HG02973 (cell line): Measurements from ENCODE around the gene PRLHR.

ENCODE experiments used
- ATAC-seq: cut with Tn5 transposase; IDR thresholded peaks from one replicate; pipeline ENCODE4 v1.9.1; 2021; ENCODE audit warnings: moderate library complexity; ENCODE audit not compliant: unreplicated experiment

The PRLHR gene

DNA sequence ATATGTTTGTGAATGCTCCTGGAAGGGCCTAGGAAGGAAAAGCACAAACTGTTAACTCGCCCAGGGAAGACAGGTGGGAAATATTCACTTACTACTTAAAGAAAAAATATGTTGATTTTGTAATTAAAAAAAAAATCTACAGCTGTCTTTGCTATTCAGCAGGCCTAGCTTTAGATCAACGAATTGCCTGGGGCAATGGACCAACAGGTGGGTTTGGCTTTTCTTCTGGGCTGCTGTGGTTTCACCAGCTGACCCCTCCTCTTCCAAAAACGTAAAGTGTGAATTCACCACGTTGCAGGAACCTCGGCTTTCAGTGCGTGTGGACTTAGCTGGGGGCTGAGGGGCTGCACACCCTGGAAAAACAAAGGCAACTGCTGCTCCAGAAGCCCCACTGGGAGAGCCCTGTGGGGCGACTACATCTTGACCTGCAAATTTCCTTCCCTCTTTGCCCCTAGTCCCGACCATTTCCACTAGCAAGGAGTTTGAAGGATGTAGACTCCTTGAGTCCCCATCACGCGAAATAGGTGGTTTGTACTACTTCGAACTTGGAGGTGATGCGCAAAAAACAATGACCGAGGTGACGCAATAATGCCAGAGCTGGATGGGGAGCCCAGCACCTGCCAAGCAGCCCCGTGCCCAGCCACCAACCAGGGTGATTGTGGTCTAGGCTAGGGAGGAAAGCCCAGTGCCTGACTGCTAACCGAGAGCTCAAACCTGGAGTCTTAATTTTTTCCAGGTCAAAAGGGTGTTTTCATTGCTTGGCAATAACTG, 7.4 kb downstream of the PRLHR start:
- no peak for ATAC-seq

DNA sequence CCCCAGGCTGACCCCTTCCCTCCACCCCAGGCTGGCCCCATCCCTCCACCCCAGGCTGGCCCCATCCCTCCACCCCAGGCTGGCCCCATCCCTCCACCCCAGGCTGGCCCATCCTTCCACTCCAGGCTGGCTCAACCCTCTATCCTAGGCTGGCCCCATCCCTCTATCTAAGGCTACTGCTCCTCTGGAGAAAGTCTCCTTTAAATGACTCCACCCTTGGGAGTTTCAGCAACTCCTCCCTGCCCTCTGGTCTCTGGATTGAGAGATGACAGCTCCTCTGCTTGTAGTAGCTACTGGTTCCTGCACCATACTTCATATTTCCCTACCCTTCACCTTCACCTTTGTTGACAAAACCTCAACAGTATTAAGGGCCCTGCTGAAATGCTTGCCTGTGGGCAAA, 8.5 kb downstream of the PRLHR start:
- ATAC-seq: no peak

DNA sequence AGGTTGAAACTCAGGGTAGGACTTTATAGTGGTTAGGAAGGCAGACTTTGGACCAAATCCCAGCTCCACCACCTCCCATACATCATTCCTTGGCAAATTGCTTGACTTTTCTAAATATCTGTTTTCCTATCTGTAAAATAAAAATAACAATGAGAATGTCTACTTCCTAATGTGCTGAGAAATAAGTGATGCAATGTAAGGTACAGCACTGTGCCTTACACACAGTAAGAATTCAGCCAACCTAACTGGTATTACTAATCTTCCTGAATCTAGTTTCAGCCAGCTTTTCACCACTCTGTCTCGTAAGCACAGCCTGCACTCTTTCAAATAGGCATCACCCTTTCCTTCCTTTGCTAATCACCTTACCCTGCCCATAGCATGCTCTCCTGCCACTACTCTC, 9.7 kb downstream of the PRLHR start:
- ATAC-seq: no peak

DNA sequence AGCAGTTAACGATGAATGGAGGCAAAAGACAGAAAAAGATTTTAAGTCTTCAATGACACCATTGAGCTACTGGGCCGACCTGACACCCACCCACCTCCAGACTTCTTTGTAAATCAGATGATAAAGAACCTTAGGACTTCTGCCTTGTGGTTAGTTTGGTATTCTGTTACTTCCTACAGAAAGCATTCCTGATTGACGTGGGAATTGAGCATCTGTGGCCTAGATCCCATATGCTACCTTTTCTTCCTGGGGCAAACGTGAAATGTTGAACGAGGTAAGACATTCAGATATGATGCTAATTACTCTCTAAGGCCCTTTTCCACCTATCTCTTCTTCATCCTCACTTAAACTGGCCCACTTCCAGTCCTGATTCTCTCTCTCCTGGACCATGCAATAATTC, 10.2 kb downstream of the PRLHR start:
- no peak for ATAC-seq

DNA sequence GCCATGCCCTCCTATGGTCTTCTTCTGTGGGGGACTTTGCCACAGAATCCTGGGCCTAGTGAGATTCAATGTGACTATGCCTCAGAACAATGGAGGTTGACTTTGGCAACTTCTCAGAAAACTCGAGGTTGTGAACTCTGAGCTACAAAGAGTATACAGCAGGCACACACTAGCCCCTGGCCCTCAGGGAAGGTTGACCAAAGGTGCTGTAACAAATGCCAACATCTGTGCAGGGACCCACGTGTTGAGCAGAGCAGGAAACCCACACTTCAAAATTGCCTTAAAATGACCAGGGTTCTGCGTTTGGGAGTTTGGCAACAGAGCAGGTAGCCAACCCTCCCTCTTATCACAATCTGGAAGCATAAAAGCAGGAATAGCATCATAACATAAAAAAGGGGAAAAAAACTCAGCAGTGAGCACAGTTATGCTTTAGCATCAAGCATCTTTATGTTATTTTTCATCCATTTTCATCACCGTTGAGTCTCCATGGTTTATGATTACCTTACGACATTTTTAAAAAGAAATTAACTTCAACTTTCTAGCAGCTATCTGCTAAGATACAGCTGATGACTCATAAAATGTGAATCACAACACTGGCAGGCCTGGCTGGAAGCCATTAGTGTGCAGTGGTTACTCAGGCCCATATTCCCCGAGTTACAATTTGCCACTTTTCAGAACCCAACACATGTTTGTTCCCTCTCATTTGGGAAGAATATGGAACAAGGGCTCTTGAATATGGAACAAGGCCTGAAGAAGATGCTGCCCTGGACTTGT, 11.1 kb downstream of the PRLHR start:
- ATAC-seq: no peak

DNA sequence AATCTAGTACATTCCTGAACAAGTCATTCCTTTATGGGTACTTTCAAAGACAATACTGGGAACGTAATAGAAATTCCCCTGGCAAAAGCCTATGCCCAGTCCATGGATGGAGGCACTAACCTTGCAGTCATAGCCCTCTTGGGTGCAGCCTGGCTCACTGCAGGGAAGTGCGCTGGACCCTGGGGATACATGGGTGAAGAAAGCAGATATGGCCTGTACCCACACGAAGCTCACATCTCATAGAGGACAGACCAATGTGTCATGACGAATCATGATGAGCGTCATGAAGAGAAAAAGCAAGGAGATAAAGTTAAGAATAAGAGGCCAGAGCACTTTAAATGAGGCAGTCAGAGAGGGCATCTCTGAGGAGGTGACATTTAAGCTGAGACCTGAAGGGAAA, 11.8 kb downstream of the PRLHR start:
- ATAC-seq: no peak

DNA sequence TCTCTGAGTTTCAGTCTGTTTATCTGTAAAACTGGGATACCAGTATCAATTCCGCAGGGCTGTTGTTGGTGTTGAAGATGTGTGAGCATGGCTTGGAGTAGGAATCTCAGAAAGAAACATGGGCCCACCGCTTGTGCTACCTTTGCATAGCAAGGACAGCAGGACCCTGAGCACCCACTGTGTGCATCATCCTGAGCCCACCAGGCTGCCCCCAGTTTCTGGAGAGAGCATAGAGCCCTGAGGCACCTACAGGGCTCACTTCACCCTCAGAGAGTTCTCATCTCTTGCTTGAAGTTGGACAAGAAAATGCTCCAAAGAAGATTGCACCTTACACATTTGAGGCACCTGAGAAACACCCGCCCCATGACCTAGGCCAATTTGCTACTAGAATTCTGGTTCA, 12.9 kb downstream of the PRLHR start:
- ATAC-seq: no peak

DNA sequence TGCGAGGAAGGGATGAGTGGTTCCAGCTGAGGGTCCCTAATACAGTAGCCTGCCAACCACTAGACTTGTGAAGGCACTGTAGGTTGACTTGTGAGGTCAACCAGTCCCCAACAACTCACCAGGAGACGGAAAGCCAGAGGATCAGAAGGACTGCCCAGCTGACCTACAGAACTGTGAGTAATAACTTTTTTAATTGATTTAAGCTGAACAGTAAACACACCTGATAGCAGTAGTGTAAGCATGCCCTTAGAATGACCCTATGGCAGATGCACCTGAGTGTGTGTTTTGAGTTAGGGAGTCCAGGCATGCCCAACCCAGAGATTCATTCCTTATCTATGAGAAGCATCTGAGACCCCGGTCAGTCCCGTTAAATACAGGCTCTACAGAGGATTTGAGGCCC, 14.1 kb downstream of the PRLHR start:
- ATAC-seq: no peak

DNA sequence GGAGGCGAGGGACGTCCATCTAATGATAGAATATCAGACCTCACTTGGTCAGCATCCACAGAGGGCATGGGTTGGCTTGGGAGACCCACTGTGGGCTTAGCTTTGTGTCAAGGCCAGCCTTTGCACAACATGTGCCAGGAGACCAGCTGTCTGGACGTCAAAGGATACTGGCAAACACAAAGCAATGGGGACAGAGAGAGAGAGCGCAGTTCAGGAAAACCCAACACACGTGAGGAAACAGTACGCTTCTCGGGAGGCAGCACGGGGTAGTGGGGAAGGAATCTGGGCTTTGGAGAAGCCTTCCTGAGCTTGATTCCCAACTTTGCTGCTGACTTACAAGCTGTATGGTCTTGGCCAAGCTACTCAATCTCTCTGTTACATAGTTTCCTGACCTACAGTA, 14.7 kb downstream of the PRLHR start:
- ATAC-seq: no peak

DNA sequence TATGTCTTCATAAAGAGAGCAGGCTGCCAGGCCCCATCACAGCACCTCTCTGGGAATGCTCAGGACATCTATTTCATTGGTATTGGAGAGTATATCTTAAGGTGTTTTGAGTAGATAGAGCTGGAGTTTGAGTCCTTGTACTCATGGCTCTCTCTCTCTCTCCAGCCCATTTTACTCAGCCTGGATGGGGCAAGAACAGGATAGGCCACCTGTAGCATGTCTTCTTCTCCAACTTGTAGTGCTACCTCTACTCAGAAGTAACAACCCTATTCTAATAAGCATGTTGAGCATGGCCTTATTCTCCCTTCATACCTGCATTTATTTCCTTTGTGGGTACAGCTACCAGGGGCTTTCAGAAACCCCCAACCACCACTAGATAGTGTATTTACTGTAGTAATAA, 21.9 kb downstream of the PRLHR start:
- ATAC-seq: no peak

DNA sequence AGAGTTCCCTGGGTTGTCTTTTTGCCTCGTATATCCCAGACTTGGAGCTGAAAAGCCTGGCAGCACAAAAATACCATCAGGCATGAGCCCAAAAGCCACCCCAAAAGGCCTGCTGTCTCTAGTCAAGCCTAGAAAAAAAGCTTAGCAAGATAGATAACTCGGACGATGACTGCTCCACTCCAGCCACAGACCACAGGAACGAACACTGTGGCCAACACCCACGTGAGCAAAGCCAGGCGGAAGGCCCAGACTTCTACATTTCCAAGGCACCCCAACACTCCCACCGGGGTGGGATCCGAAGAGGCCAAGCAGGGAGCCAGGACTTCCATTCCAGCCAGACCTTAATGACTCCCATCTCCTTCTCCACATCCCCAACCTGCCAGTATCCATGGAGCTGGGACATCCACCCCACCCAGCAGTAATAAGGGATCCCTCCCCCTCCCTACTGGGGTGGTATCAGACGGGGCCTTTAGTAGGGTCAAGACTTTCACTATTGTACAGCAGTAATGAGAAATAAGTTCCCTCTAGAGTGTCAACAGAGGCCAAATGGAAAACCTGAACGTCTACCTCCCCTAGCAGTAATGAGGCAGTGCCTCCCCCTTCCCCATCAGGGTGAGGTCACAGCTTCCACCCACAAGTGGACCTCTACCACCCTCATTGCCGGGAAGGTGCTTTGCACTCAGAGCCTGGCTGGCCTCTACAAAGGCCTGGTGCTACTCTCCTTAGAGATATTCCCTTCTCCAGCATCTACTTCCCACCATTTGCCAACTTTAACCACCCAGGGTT, 23.0 kb downstream of the PRLHR start:
- ATAC-seq: no peak

DNA sequence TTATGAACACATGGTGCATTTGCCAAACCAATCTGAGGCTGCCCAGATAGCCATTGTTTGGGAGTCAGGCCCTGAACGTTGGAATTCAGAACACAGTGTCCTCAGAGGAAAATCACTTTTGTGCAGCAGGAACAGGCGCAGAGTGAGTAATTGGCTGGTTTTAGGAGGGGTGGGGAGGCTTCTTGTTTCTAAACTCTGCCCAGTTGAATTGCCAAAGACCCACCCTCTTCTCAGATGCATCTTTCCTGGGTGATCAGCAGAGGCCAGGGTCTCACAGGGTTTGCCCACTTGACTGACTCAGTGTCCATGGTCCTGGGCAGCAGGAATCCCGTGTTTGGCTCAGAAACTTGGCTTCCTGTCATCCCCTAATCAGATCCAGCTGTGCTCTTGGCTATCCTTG, 24.3 kb downstream of the PRLHR start:
- ATAC-seq: no peak

DNA sequence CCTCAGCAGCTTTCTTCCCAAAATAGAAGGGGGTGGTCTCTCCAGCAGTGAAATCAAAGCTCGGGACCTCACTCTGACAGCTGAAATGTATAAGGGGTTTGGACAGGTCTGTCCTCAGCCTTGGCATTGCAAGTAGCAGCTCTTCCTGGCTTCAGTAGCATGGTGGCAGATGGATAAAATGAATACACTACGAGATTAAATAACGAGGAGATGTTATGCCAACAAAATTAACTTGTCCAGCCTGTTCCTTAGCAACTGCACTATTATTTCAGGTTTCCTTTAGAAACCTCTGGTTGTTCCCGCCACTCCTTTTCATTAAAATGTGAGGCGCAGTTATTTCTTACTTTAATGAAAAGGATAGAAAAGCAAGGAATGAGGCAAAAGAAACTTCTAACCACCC, 24.9 kb downstream of the PRLHR start:
- no peak for ATAC-seq

DNA sequence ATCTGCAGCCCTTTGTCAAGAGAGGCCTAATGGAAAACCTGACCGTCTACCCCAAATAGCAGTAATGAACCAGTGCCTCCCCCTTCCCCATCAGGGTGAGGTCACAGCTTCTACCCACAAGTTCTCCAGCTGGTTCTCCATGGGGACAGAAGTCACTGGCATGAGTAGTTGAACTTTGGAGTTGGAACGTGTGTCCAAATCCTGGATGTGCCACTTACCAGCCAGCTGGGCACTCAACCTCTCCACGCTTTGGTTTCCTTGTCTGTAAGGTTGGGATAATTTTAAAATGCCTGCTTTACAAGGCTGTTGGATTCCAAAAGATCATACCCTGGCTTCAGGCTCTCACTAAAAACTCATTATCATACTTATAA, 25.6 kb downstream of the PRLHR start:
- ATAC-seq: no peak

DNA sequence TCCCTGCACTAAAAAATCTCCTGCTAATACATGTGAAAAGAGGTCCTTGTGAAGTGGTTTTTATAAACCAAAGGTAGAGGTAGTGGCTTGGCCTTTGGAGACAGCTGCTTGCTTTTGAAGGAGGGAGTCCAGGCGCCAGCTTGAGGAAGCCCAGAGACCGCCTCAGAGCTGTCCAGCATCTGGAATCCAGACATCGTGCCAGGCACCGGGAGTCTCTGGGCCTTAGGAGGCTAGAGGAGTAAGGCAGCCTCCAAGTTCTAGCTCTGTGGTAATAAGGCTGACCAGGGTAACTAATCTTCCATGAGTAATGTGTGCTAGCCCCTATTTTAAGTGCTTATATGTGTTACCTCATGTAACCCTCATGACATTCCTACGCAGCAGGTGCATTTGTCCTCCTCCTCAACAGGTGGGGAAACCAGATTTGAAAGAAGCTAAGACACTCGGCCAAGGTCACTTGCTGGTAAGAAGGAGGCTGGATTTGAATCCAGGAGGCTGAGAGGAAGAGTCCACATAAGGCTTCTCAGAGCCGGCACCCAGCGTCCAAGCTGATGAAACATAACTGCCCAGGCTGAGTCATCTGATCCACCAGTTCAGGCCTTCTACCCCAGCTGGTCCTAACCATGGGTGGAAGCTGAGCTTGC, 26.1 kb downstream of the PRLHR start:
- ATAC-seq: no peak

DNA sequence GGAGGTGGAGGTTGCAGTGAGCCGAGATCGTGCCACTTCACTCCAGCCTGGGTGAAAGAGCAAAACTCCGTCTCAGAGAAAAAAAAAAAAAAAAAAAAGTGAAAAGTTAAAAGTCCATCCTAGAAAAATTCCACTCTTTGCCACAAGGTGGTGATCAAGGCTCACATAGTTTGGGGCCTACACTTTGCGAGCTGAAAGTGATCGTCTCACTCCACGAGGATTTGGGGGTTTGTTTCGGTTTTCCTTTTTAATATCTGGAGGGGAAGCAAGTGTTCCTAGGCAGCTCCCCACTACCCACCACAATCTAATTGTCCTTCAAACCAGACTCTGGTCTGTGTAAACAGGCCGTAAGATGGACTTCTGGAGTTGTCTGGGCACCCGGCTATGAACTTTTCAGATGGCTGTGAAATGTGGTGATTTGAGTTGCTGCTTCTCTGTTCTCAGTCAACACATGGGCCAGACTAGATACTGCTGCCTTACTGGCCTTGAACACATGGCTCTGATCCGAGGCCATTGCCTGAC, 27.1 kb downstream of the PRLHR start:
- no peak for ATAC-seq

DNA sequence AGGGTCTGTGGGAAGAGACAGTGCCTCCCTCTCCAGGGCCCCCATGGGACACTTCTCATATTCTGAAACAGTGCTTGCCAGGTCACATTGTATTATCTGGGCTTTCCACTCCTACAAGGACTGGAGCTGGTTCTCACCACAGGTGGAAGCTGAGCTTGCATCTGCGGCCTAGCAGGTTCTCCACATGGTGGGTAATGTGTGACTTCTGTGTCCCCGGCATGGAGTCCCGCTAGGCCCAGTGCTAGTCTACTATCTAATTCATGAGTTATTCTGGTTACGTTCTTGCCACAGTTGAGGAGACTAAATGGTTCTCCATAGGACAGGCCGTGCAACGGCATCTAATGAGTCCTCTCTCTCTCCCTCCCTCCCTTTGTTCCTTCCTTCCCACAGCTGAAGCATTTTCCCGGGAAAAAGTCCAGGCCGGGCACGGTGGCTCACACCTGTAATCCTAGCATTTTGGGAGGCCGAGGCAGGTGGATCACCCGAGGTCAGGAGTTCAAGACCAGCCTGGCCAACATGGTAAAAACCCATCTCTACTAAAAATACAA, 27.7 kb downstream of the PRLHR start:
- ATAC-seq: no peak

DNA sequence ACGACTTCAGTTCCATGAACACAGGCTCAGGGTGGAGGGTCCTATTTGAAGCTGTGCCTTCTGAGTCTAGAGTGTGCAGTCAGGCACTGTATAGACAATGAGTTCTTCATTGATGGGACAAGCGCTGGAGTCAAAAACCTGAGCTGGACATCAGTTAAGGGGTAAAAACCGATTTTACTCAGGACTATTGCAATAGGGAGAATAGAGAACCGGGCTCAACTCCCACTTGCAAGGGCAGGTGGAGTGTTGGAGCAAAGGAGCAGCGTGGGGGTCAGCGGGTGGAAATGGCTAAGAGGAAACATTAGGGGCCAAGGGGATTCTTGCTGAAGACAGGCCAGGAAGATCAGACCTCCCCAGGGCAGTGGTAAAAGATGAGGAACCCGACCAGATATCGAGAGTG, 28.5 kb downstream of the PRLHR start:
- ATAC-seq: no peak

DNA sequence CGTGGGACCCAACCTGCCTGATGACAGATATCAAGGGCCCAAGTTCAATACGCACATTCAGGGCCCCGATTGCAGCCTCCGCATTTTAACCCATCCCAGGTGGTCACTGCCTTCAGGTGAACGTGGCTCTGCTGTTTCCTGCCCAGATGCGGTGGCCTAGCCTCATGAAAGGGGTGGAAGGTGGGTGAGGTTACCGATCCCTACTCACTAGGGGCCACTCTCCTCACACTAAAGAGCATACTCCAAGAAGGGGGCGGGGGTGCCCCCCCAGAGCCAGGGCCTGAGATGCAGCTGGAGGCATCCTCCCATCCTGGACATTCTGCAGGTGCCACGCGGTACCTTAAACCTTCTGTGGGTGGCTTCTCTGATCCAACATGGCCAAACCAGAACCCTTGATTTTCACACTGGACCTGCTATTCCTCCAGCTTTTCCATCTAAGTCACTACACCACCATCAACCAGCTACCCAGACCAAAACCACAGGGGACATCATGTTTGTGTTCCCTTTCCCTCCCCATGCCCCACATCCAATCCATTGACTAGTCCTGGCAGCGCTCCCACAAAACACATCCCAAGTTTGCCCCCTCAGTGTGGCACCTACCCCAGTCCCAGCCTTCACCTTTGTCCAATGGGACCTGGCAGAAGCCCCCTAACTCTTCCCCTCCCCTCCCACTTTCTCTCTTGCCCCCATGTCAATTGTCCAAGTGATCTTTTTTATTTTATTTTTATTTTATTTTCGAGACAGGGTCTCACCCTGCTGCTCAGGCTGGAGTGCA, 30.0 kb downstream of the PRLHR start:
- no peak for ATAC-seq

DNA sequence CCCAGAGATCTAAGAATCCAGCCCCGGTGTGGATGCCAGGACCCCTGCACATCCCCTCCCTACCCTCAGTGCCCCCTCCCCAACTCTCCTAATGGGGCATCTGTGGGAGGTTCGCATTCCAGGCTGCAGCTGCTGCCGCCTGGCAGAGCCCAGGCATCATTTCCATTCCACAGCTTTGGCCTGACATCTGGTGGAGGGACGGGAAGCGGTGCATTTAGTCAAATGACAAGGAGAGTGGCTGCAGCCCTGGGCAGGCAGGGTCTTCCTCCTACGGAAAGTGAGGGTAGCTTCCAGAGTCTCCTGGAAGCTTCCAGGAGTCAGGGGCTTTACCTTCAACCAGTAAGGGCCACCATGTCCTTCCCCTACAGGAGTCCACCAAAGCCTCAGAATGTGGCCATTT, 30.8 kb downstream of the PRLHR start:
- ATAC-seq: no peak
